SK-N-MC (cell line): ENCODE data around the gene CDKN2B-AS1.

ENCODE experiments used
- EZH2 ChIP-seq: fragments of 200-600 bp; sonication (generic); IDR thresholded peaks from one replicate; pipeline ENCODE4 v1.6.1; 2017; ENCODE audit warnings: antibody characterized with exemption
- FOXP2 ChIP-seq: optimal IDR thresholded peaks from 2 replicates; pipeline ENCODE3; 2011; ENCODE audit warnings: mild to moderate bottlenecking, moderate library complexity; ENCODE audit not compliant: insufficient read depth; ENCODE audit errors: extremely low read length, control extremely low read depth
- POLR2AphosphoS5 ChIP-seq: IDR thresholded peaks from 2 replicates; pipeline ENCODE4 v1.6.1; 2012; ENCODE audit warnings: mild to moderate bottlenecking, low read depth, low read length, borderline replicate concordance

- TF ChIP-seq POLR2AphosphoS5: no peak
- no peak for TF ChIP-seq EZH2
- no peak for TF ChIP-seq FOXP2
Measured at GRCh38 chr9:22064957-22065356, 70.4 kb downstream of the CDKN2B-AS1 start.
